IMR-90 (cell line): ENCODE measurements around the gene CEP104. TPM values are rescaled to one million over a fixed set of nuclear protein-coding genes. Genes with fewer than 3 reads are reported as not detected.
"Not testable (repeated sequence)": the region's sequence is repeated elsewhere in the genome, so short reads cannot be mapped to it uniquely, and the experiment has no call there.

Source experiments
- ATAC-seq: fragments of 200-7000 bp; cut with Tn5 transposase; 2 replicates; pipeline ENCODE4 v1.9.1; 2020; ENCODE audit warnings: low read depth, mild to moderate bottlenecking, moderate library complexity
- BruUV-seq: library from RNA; stranded (reverse); fragments of 400-500 nt; replicated peaks from 2 replicates; lab custom pipeline; 2021; lab: Mats Ljungman, UMichigan
- CTCF ChIA-PET: fragments of 300-600 bp; formaldehyde crosslinking; extraction: SDS; loops from one replicate; lab custom pipeline; 2021; ENCODE audit warnings: antibody characterized with exemption; lab: Yijun Ruan, JAX
- POLR2A ChIA-PET: fragments of 300-600 bp; sonication (Branson Sonifier 250); formaldehyde crosslinking; loops from one replicate; lab custom pipeline; 2022; ENCODE audit warnings: antibody characterized with exemption; ENCODE audit not compliant: unreplicated experiment; lab: Charles Lee
- DNase-seq: peaks from one replicate; pipeline ENCODE4 v3.0.0; 2013
- H2AFZ ChIP-seq: replicated peaks from 2 replicates; pipeline ENCODE3; 2013; ENCODE audit warnings: low read length, mild to moderate bottlenecking; ENCODE audit not compliant: poor library complexity
- H2AK5ac ChIP-seq: 2 replicates; pipeline ENCODE4 v1.6.1; 2013; ENCODE audit warnings: low read depth, low read length, inconsistent platforms
- H2AK9ac ChIP-seq: replicated peaks from 2 replicates; pipeline ENCODE3; 2013; ENCODE audit warnings: mild to moderate bottlenecking, low read depth, low read length, moderate library complexity; ENCODE audit not compliant: poor library complexity
- H2BK120ac ChIP-seq: 2 replicates; pipeline ENCODE4 v1.6.1; 2013; ENCODE audit warnings: low read depth, low read length, inconsistent platforms
- H2BK15ac ChIP-seq: 3 replicates; pipeline ENCODE4 v1.6.1; 2013; ENCODE audit warnings: low read depth, low read length, inconsistent platforms
- H2BK20ac ChIP-seq: 2 replicates; pipeline ENCODE4 v1.6.1; 2013; ENCODE audit warnings: low read depth, mild to moderate bottlenecking, inconsistent platforms, low read length, moderate library complexity
- H2BK5ac ChIP-seq: 2 replicates; pipeline ENCODE4 v1.6.1; 2013; ENCODE audit warnings: mild to moderate bottlenecking, low read depth, low read length, inconsistent platforms; ENCODE audit not compliant: poor library complexity, severe bottlenecking
- H3K14ac ChIP-seq: replicated peaks from 2 replicates; pipeline ENCODE4 v1.6.1; 2013; ENCODE audit warnings: low read depth, low read length, inconsistent platforms
- H3K18ac ChIP-seq: 2 replicates; pipeline ENCODE4 v1.6.1; 2013; ENCODE audit warnings: low read depth, low read length, control low read depth
- H3K23ac ChIP-seq: 2 replicates; pipeline ENCODE4 v1.6.1; 2013; ENCODE audit warnings: low read depth, low read length, inconsistent platforms
- H3K27ac ChIP-seq: 2 replicates; pipeline ENCODE4 v1.5.1; 2013; ENCODE audit warnings: mild to moderate bottlenecking, control low read depth, low read length; ENCODE audit not compliant: insufficient read depth
- H3K27me3 ChIP-seq: 2 replicates; pipeline ENCODE4 v1.6.1; 2013; ENCODE audit warnings: low read length; ENCODE audit not compliant: control insufficient read depth, insufficient read depth
- H3K36me3 ChIP-seq: 2 replicates; pipeline ENCODE4 v1.6.1; 2013; ENCODE audit warnings: low read length, mixed read lengths; ENCODE audit not compliant: control insufficient read depth, insufficient read depth
- H3K4ac ChIP-seq: 2 replicates; pipeline ENCODE4 v1.6.1; 2013; ENCODE audit warnings: low read depth, low read length, inconsistent platforms
- H3K4me1 ChIP-seq: 2 replicates; pipeline ENCODE4 v1.6.1; 2013; ENCODE audit warnings: low read length, mixed read lengths; ENCODE audit not compliant: control insufficient read depth, insufficient read depth
- H3K4me2 ChIP-seq: 2 replicates; pipeline ENCODE4 v1.6.1; 2013; ENCODE audit warnings: low read depth, mild to moderate bottlenecking, control low read depth, low read length, moderate library complexity
- H3K4me3 ChIP-seq: 2 replicates; pipeline ENCODE4 v1.5.1; 2013; ENCODE audit warnings: low read depth, mild to moderate bottlenecking, control low read depth, low read length, moderate library complexity; ENCODE audit not compliant: insufficient read depth
- H3K56ac ChIP-seq: 2 replicates; pipeline ENCODE4 v1.6.1; 2013; ENCODE audit warnings: low read length, inconsistent platforms; ENCODE audit not compliant: insufficient read depth; ENCODE audit errors: extremely low read depth
- H3K79me1 ChIP-seq, 2 experiments: 2 replicates each; pipeline ENCODE4 v1.6.1; 2013; ENCODE audit warnings: low read length in 2 of 2, inconsistent platforms in 1 of 2, low read depth in 1 of 2
- H3K9ac ChIP-seq: 2 replicates; pipeline ENCODE4 v1.6.1; 2013; ENCODE audit warnings: low read depth, low read length, control low read depth
- H3K9me1 ChIP-seq: 2 replicates; pipeline ENCODE4 v1.6.1; 2013; ENCODE audit warnings: low read length, inconsistent platforms; ENCODE audit not compliant: insufficient read depth
- H3K9me3 ChIP-seq: 2 replicates; pipeline ENCODE4 v1.6.1; 2013; ENCODE audit warnings: low read length; ENCODE audit not compliant: control insufficient read depth, insufficient read depth
- H4K20me1 ChIP-seq: 2 replicates; pipeline ENCODE4 v1.6.1; 2013; ENCODE audit warnings: low read length, inconsistent platforms; ENCODE audit not compliant: insufficient read depth
- H4K5ac ChIP-seq: 2 replicates; pipeline ENCODE4 v1.6.1; 2013; ENCODE audit warnings: mild to moderate bottlenecking, low read depth, low read length, control low read depth
- H4K8ac ChIP-seq, 2 experiments: 2 replicates each; pipeline ENCODE4 v1.6.1; 2013; ENCODE audit warnings: low read depth in 2 of 2, low read length in 2 of 2, control low read depth in 1 of 2, inconsistent platforms in 1 of 2
- H4K91ac ChIP-seq: 2 replicates; pipeline ENCODE4 v1.6.1; 2013; ENCODE audit warnings: low read depth, low read length, inconsistent platforms; ENCODE audit not compliant: insufficient read depth
- WGBS, 2 experiments: methylation state at CpG; one replicate each; pipeline versions ENCODE4 v1.1.5 to v1.1.7; 2013; ENCODE audit warnings: missing lambda C conversion rate in 2 of 2; ENCODE audit not compliant: insufficient read length in 1 of 2; ENCODE audit errors: extremely low coverage in 2 of 2; 5-methylcytosine and 5-hydroxymethylcytosine counted together
- dilution Hi-C: fragments of 300-500 bp; cut with HindIII; formaldehyde crosslinking; loops from one replicate; pipeline ENCODE4 v1.14.3; 2018; ENCODE audit warnings: low sequenced_read_pairs; ENCODE audit not compliant: unreplicated experiment
- in situ Hi-C: fragments of 300-500 bp; cut with MboI; formaldehyde crosslinking; loops from 3 replicates; pipeline ENCODE4 v1.14.3; 2019; ENCODE audit warnings: low sequenced_read_pairs, inconsistent platforms, mixed read lengths
- intact Hi-C: fragments of 100-400 bp; cut with micrococcal nuclease; formaldehyde crosslinking; loops from 2 replicates; pipeline ENCODE4 v1.10.0; 2022
- polyA plus RNA-seq, 3 experiments: library from polyadenylated mRNA; depleted of rRNA; stranded (reverse); fragments of >200 nt; gene quantifications; 2 replicates each; pipeline ENCODE4 v1.2.3, GENCODE V29; 2012; ENCODE audit warnings: low replicate concordance in 1 of 3
- total RNA-seq: library from RNA; depleted of rRNA; stranded (reverse); fragments of >200 nt; gene quantifications from 2 replicates; pipeline ENCODE4 v1.2.3, GENCODE V29; 2012
- TF ChIP-seq, protein P1 (sequence below): conservative IDR thresholded peaks from 2 replicates; pipeline ENCODE4 v1.5.1; 2012; ENCODE audit warnings: mild to moderate bottlenecking, low read depth, low read length, improper control_type of control experiment

Gene CEP104
- total and polyA plus RNA-seq, 2 of the 4 experiments (the other 2 are of a cell fraction): 14.3 to 17.5 TPM

GRCh38 chr1:3811595-3811911, 45.5 kb downstream of the CEP104 start:
- Histone ChIP-seq H2AK9ac (no peak overlapping the region), H3K36me3 (peaks cover 12% of the 10 kb centered on the region; the same call in 1 of the 2 replicates), H3K4me3 (no peak overlapping the region), H3K23ac (no peak overlapping the region), H4K91ac (no peak overlapping the region), H3K4me2 (no peak overlapping the region), H4K20me1 (no peaks in the 10 kb centered on the region), H3K79me1 (no peaks in the 10 kb centered on the region), H3K56ac (no peak overlapping the region), H4K8ac (no peak overlapping the region), H4K5ac (no peak overlapping the region), H3K27ac (no peak overlapping the region), H3K9me1 (no peaks in the 10 kb centered on the region), H3K27me3 (no peaks in the 10 kb centered on the region), H2BK120ac (no peak overlapping the region), H3K4ac (no peak overlapping the region), H3K9ac (no peak overlapping the region), H3K4me1 (no peaks in the 10 kb centered on the region), H3K18ac (no peak overlapping the region), H2AFZ (peak overlapping the region; percentile 26), H2BK20ac (no peak overlapping the region), H2AK5ac (no peak overlapping the region), H3K9me3 (no peaks in the 10 kb centered on the region), H2BK5ac (no peak overlapping the region), H3K14ac (no peak overlapping the region), H2BK15ac (no peak overlapping the region)
- no TSS peak for BruUV-seq
- ATAC-seq (no peak), DNase-seq (no peak)
- TF ChIP-seq, protein P1, sequence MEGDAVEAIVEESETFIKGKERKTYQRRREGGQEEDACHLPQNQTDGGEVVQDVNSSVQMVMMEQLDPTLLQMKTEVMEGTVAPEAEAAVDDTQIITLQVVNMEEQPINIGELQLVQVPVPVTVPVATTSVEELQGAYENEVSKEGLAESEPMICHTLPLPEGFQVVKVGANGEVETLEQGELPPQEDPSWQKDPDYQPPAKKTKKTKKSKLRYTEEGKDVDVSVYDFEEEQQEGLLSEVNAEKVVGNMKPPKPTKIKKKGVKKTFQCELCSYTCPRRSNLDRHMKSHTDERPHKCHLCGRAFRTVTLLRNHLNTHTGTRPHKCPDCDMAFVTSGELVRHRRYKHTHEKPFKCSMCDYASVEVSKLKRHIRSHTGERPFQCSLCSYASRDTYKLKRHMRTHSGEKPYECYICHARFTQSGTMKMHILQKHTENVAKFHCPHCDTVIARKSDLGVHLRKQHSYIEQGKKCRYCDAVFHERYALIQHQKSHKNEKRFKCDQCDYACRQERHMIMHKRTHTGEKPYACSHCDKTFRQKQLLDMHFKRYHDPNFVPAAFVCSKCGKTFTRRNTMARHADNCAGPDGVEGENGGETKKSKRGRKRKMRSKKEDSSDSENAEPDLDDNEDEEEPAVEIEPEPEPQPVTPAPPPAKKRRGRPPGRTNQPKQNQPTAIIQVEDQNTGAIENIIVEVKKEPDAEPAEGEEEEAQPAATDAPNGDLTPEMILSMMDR: no peak
- intact Hi-C loops (no loop called here), in situ Hi-C loops (no loop called here), dilution Hi-C loops (no loop called here)
- ChIA-PET CTCF (no interaction called here), POLR2A (no interaction called here)
- WGBS, 2 experiments: no CpG with 5 or more reads among the region's 2 CpGs

DNA sequence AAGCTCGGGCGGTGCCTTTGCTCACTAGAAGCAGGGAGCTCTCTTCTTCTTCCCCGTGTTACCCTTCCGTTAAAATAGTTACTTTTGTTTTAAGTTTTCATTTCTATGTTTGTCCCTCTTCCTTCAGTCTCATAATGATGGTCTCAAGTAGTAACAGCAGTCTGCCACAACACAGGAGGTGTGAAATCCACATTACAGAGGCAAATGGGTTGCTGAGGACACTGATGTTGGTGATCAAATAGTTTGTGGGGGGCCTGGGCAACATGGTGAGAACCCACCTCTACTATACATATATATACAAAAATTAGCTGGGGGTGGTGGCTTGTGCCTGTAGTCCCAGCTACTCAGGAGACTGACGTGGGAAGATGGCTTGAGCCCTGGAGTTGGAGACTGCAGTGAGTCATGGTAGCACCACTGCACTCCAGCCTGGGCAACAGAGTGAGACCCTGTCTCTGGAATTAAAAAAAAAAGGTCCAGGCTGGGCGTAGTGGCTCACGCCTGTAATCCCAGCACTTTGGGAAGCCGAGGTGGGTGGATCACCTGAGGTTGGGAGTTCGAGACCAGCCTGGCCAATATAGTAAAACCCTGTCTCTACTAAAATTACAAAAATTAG, 46.8 kb downstream of the CEP104 start:
- H2BK20ac ChIP-seq, intact Hi-C loops, CTCF ChIA-PET, H3K27ac ChIP-seq, H3K36me3 ChIP-seq, H3K56ac ChIP-seq, H4K20me1 ChIP-seq, H3K9me3 ChIP-seq, H2AFZ ChIP-seq, H3K9me1 ChIP-seq, H3K14ac ChIP-seq, H4K91ac ChIP-seq, H3K79me1 ChIP-seq, H3K27me3 ChIP-seq, ATAC-seq, H3K18ac ChIP-seq, H2AK9ac ChIP-seq, H3K4me3 ChIP-seq, H4K8ac ChIP-seq, H2BK5ac ChIP-seq, H2BK120ac ChIP-seq, dilution Hi-C loops, H3K4me2 ChIP-seq, H3K9ac ChIP-seq, H4K5ac ChIP-seq, H3K23ac ChIP-seq, in situ Hi-C loops, BruUV-seq, H2BK15ac ChIP-seq, H2AK5ac ChIP-seq, H3K4me1 ChIP-seq, H3K4ac ChIP-seq: not testable (repeated sequence)
- 60% methylated on average over 1 of the region's 9 CpGs; no CpG with 5 or more reads in 1 of the 2 experiments for WGBS, 2 experiments
- POLR2A ChIA-PET: interaction anchor here (0.5 kb wide), 1 partner anchor 11 kb away, joined by 5 read pairs; no protein-coding TSS in a partner anchor
- DNase-seq: peak; percentile 12
